Keratinocyte (primary cell): ENCODE results near the gene GRAP. TPM values are rescaled to one million over a fixed set of nuclear protein-coding genes. Genes with fewer than 3 reads are reported as not detected.

Source experiments
- DNase-seq: peaks from one replicate; pipeline ENCODE4 v3.0.0-alpha.2; 2011; ENCODE audit warnings: low read depth, missing footprints, low spot score
- FAIRE-seq: peaks from 2 replicates; lab custom pipeline; 2011; peaks lifted over from hg19 to GRCh38; lab: Jason Lieb, UNC
- H2AFZ ChIP-seq: 2 replicates; pipeline ENCODE4 v1.6.0; 2012; ENCODE audit warnings: low read length, control low read depth, inconsistent platforms; ENCODE audit not compliant: control insufficient read depth
- H3K27ac ChIP-seq: 2 replicates; pipeline ENCODE4 v1.5.1; 2011; ENCODE audit warnings: low read length; ENCODE audit not compliant: control insufficient read depth, insufficient read depth
- H3K27me3 ChIP-seq: 3 replicates; pipeline ENCODE4 v1.6.0; 2011; ENCODE audit warnings: low read length; ENCODE audit not compliant: control insufficient read depth, insufficient read depth; ENCODE audit errors: extremely low read depth
- H3K36me3 ChIP-seq, 2 experiments: 2 replicates in 1 of 2; 3 replicates in 1 of 2; pipeline ENCODE4 v1.5.1; 2011; ENCODE audit warnings: low read length in 2 of 2, mild to moderate bottlenecking in 1 of 2; ENCODE audit not compliant: control insufficient read depth in 2 of 2, insufficient read depth in 2 of 2; ENCODE audit errors: extremely low read depth in 1 of 2
- H3K4me1 ChIP-seq: 3 replicates; pipeline ENCODE4 v1.5.1; 2011; ENCODE audit warnings: low read length; ENCODE audit not compliant: control insufficient read depth, insufficient read depth; ENCODE audit errors: extremely low read depth
- H3K4me2 ChIP-seq: 3 replicates; pipeline ENCODE4 v1.6.0; 2011; ENCODE audit warnings: low read depth, low read length; ENCODE audit not compliant: control insufficient read depth, insufficient read depth; ENCODE audit errors: extremely low read depth
- H3K4me3 ChIP-seq, 3 experiments: fragments of 200-600 bp in 1 of 3; sonication (generic) in 1 of 3; 2 replicates in 2 of 3; 3 replicates in 1 of 3; pipeline ENCODE4 v1.5.1; 2011 to 2016; ENCODE audit warnings: low read length in 3 of 3, mild to moderate bottlenecking in 3 of 3, control low read depth in 2 of 3, inconsistent platforms in 1 of 3, low read depth in 1 of 3, mixed read lengths in 1 of 3, mixed run types in 1 of 3, moderate library complexity in 1 of 3; ENCODE audit not compliant: control insufficient read depth in 2 of 3, insufficient read depth in 2 of 3; ENCODE audit errors: extremely low read depth in 1 of 3
- H3K79me2 ChIP-seq: 2 replicates; pipeline ENCODE4 v1.6.0; 2012; ENCODE audit warnings: low read length; ENCODE audit not compliant: control insufficient read depth, insufficient read depth
- H3K9ac ChIP-seq: 3 replicates; pipeline ENCODE4 v1.6.0; 2011; ENCODE audit warnings: low read length; ENCODE audit not compliant: control insufficient read depth, insufficient read depth; ENCODE audit errors: extremely low read depth
- H3K9me1 ChIP-seq: 3 replicates; pipeline ENCODE4 v1.6.0; 2011; ENCODE audit warnings: low read length; ENCODE audit not compliant: control insufficient read depth, insufficient read depth; ENCODE audit errors: extremely low read depth
- H3K9me3 ChIP-seq: 2 replicates; pipeline ENCODE4 v1.5.1; 2012; ENCODE audit warnings: low read depth, low read length; ENCODE audit not compliant: control insufficient read depth
- H4K20me1 ChIP-seq: 3 replicates; pipeline ENCODE4 v1.6.0; 2011; ENCODE audit warnings: low read length; ENCODE audit not compliant: control insufficient read depth, insufficient read depth; ENCODE audit errors: extremely low read depth
- CTCF ChIP-seq, 3 experiments: IDR thresholded peaks in 1 of 3; conservative IDR thresholded peaks in 1 of 3; optimal IDR thresholded peaks in 1 of 3; 2 replicates in 2 of 3; 3 replicates in 1 of 3; pipeline versions ENCODE3 to v1.5.1; 2011; ENCODE audit warnings: low read length in 3 of 3, mild to moderate bottlenecking in 3 of 3, moderate library complexity in 2 of 3, control low read depth in 1 of 3, inconsistent platforms in 1 of 3; ENCODE audit not compliant: insufficient read depth in 2 of 3; ENCODE audit errors: extremely low read depth in 1 of 3
- EZH2 ChIP-seq: IDR thresholded peaks from one replicate; pipeline ENCODE4 v1.6.1; 2012; ENCODE audit warnings: inconsistent platforms, mild to moderate bottlenecking, low read length, moderate library complexity
- dilution Hi-C: fragments of 300-500 bp; cut with MboI; formaldehyde crosslinking; loops from one replicate; pipeline ENCODE4 v1.7.0; 2020; ENCODE audit warnings: low sequenced_read_pairs; ENCODE audit not compliant: extremely low pct_ligation_motif_present
- polyA plus RNA-seq, 5 experiments: library from polyadenylated mRNA; depleted of rRNA in 3 of 5; stranded (reverse) in 3 of 5; stranded (forward) in 1 of 5; unstranded in 1 of 5; fragments of >200 nt; gene quantifications; 1 replicate in 1 of 5; 2 replicates in 3 of 5; 3 replicates in 1 of 5; pipeline versions ENCODE4 v1.2.1 to v1.2.3, GENCODE V29; 2011 to 2012; ENCODE audit warnings: missing spikeins in 2 of 5, low read depth in 1 of 5, low replicate concordance in 1 of 5

GRAP gene
- polyA plus RNA-seq, 1 donor (not counting 4 experiments of a cell fraction or from before 2014, with no cell fraction given), result 0.03 TPM

GRCh38 chr17:19020016-19020415 is 26.7 kb downstream of the GRAP start:
- TF ChIP-seq EZH2 (no peak), CTCF (optimal IDR thresholded peaks at IDR 0.05 in 1 of 3, IDR thresholded peaks at IDR 0.05 in 1 of 3, conservative IDR thresholded peaks at IDR 0.05 in 1 of 3; ENCODE audit: extremely low read depth in 1 of 3, insufficient read depth in 2 of 3, low read length in 3 of 3) (no peak)
- Histone ChIP-seq H3K4me1 (peaks cover 24% of the 10 kb centered on the region), H2AFZ (no peak overlapping the region), H4K20me1 (no peaks in the 10 kb centered on the region), H3K4me3 (no peak overlapping the region), H3K9me3 (no peaks in the 10 kb centered on the region), H3K36me3 (no peaks in the 10 kb centered on the region), H3K27ac (no peak overlapping the region), H3K27me3 (no peaks in the 10 kb centered on the region), H3K9me1 (no peaks in the 10 kb centered on the region), H3K9ac (no peak overlapping the region), H3K79me2 (no peaks in the 10 kb centered on the region), H3K4me2 (no peak overlapping the region)
- DNase-seq (no peak), FAIRE-seq (no peak)
- dilution Hi-C loops, result no loop called here

DNA sequence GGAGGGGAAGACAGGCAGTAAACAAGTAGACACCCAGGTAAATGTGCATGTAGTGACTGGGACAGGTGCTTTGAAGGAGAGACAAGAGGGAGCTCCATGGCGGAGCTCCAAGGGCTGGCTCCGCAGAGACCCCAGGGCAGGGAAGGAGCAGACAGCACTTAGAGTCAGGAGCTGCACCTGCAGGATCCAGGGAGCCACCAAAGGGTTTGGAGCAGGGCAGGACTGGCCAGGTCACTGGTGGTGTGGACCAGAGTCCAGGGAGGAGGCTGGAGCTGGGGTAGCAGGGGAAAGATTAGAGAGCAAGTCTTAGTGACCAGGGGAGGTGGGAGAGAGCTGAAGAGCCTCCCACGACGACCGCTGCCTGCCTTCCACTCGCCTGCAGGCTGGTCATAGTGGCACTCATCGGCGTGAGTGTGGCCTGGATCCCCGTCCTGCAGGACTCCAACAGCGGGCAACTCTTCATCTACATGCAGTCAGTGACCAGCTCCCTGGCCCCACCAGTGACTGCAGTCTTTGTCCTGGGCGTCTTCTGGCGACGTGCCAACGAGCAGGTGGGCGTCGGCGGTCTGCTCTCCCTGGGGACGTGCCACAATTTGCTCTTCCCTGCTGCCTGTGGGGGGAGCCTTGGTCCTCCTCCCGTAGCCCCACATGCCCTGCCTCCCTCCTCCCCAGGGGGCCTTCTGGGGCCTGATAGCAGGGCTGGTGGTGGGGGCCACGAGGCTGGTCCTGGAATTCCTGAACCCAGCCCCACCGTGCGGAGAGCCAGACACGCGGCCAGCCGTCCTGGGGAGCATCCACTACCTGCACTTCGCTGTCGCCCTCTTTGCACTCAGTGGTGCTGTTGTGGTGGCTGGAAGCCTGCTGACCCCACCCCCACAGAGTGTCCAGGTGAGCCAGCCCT is 27.5 kb downstream of the GRAP start:
- Histone ChIP-seq H3K4me3 (no peak overlapping the region), H4K20me1 (no peaks in the 10 kb centered on the region), H3K4me1 (peaks cover 26% of the 10 kb centered on the region), H3K27me3 (no peaks in the 10 kb centered on the region), H3K79me2 (no peaks in the 10 kb centered on the region), H3K4me2 (no peak overlapping the region), H3K9me3 (no peaks in the 10 kb centered on the region), H2AFZ (no peak overlapping the region), H3K36me3 (no peaks in the 10 kb centered on the region), H3K9ac (no peak overlapping the region), H3K9me1 (no peaks in the 10 kb centered on the region), H3K27ac (no peak overlapping the region)
- no peak for DNase-seq
- TF ChIP-seq EZH2 (no peak), CTCF (optimal IDR thresholded peaks at IDR 0.05 in 1 of 3, IDR thresholded peaks at IDR 0.05 in 1 of 3, conservative IDR thresholded peaks at IDR 0.05 in 1 of 3; ENCODE audit: extremely low read depth in 1 of 3, insufficient read depth in 2 of 3, low read length in 3 of 3) (no peak)
- no peak for FAIRE-seq
- dilution Hi-C loops, result no loop called here
